Measurements from ENCODE around the gene UNCX. TPM values are rescaled to one million over a fixed set of nuclear protein-coding genes. Genes with fewer than 3 reads are reported as not detected.
"Not testable (repeated sequence)": the region's sequence is repeated elsewhere in the genome, so short reads cannot be mapped to it uniquely, and the experiment has no call there.

Gene UNCX
- total RNA-seq, 1 experiment from 2014 or later: 1.9 TPM

DNA sequence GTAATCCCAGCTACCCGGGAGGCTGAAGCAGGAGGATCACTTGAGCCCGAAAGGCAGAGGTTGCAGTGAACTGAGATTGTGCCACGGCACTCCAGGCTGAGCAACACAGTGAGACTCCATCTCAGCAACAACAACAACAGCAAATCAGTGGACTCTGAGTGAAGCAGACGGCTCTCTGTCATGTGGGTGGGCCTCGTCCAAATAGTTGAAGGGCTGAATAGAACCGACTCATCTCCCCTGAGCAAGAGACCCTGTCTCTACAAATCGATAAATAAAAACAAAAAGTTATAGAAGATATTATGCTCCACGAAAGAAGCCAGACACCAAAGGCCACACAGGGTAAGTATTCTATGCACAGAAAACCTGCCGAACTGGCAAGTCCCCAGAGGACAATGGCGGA, 45.9 kb downstream of the UNCX start:
- no peak for TF ChIP-seq CTCF (conservative IDR thresholded peaks at IDR 0.05; ENCODE audit: low read depth, low read length)
- no peak for TF ChIP-seq EZH2 (IDR thresholded peaks at IDR 0.05; ENCODE audit: borderline replicate concordance, low read depth, low read length, poor library complexity, severe bottlenecking)
- Histone ChIP-seq H3K4me3 (ENCODE audit: low read depth, low read length, poor library complexity, severe bottlenecking) (no peak overlapping the region), H3K36me3 (ENCODE audit: insufficient read depth, low read length, poor library complexity, severe bottlenecking) (no peaks in the 10 kb centered on the region), H3K9me3 (ENCODE audit: low read depth, low read length, poor library complexity, severe bottlenecking) (no peaks in the 10 kb centered on the region), H3K27me3 (replicated peaks; ENCODE audit: insufficient read depth, low read depth, low read length, poor library complexity) (no peaks in the 10 kb centered on the region), H3K27ac (ENCODE audit: low read depth, low read length, poor library complexity, severe bottlenecking) (no peak overlapping the region), H3K4me1 (ENCODE audit: insufficient read depth, low read length, poor library complexity, severe bottlenecking) (no peaks in the 10 kb centered on the region)
- DNase-seq (ENCODE audit: low spot score): no peak
- no TSS peak for BruUV-seq (replicated peaks)
- CTCF ChIA-PET: no interaction called here
- POLR2A ChIA-PET (ENCODE audit: low non-redundant PET): no interaction called here
- intact Hi-C loops (cut with micrococcal nuclease; ENCODE audit: unreplicated experiment): no loop called here

DNA sequence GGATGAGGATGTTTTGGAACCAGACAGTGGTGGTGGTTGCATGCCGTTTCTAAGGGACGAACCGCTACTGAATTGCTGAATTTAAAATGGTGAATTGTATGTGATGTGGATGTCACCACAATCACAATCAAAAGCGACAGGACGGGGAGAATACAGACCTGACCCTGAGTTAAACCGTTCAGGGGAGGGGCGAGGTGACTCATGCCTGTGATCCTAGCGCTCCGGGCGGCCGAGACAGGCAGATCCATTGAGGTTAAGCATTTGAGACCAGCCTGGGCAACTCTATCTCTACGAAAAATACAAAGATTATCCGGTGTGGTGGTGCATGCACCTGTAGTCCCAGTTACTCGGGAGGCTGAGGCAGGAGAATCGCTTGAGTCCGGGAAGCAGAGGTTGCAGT, 46.4 kb downstream of the UNCX start:
- no TSS peak for BruUV-seq (replicated peaks)
- ChIA-PET CTCF (no interaction called here), POLR2A (ENCODE audit: low non-redundant PET) (no interaction called here)
- no peaks in the 10 kb centered on the region for H3K9me3 ChIP-seq (ENCODE audit: low read depth, low read length, poor library complexity, severe bottlenecking)
- no peaks in the 10 kb centered on the region for H3K36me3 ChIP-seq (ENCODE audit: insufficient read depth, low read length, poor library complexity, severe bottlenecking)
- H3K4me3 ChIP-seq (ENCODE audit: low read depth, low read length, poor library complexity, severe bottlenecking): no peak overlapping the region
- no peaks in the 10 kb centered on the region for H3K27me3 ChIP-seq (replicated peaks; ENCODE audit: insufficient read depth, low read depth, low read length, poor library complexity)
- intact Hi-C loops (cut with micrococcal nuclease; ENCODE audit: unreplicated experiment): no loop called here
- TF ChIP-seq EZH2 (IDR thresholded peaks at IDR 0.05; ENCODE audit: borderline replicate concordance, low read depth, low read length, poor library complexity, severe bottlenecking) (no peak), CTCF (conservative IDR thresholded peaks at IDR 0.05; ENCODE audit: low read depth, low read length) (no peak)
- no peak for DNase-seq (ENCODE audit: low spot score)
- H3K27ac ChIP-seq (ENCODE audit: low read depth, low read length, poor library complexity, severe bottlenecking): no peak overlapping the region
- no peaks in the 10 kb centered on the region for H3K4me1 ChIP-seq (ENCODE audit: insufficient read depth, low read length, poor library complexity, severe bottlenecking)

- H3K27me3 ChIP-seq (replicated peaks; ENCODE audit: insufficient read depth, low read depth, low read length, poor library complexity); H3K36me3 ChIP-seq (ENCODE audit: insufficient read depth, low read length, poor library complexity, severe bottlenecking); H3K27ac ChIP-seq (ENCODE audit: low read depth, low read length, poor library complexity, severe bottlenecking); H3K4me1 ChIP-seq (ENCODE audit: insufficient read depth, low read length, poor library complexity, severe bottlenecking); POLR2A ChIA-PET (ENCODE audit: low non-redundant PET); intact Hi-C loops (cut with micrococcal nuclease; ENCODE audit: unreplicated experiment); H3K9me3 ChIP-seq (ENCODE audit: low read depth, low read length, poor library complexity, severe bottlenecking); H3K4me3 ChIP-seq (ENCODE audit: low read depth, low read length, poor library complexity, severe bottlenecking); BruUV-seq (replicated peaks); CTCF ChIA-PET; DNase-seq (ENCODE audit: low spot score): not testable (repeated sequence)
These were observed 47.2 kb downstream of the UNCX start for GRCh38 chr7:1279895-1280294.

- Histone ChIP-seq H3K9me3 (ENCODE audit: low read depth, low read length, poor library complexity, severe bottlenecking) (no peaks in the 10 kb centered on the region), H3K36me3 (ENCODE audit: insufficient read depth, low read length, poor library complexity, severe bottlenecking) (no peaks in the 10 kb centered on the region), H3K27ac (ENCODE audit: low read depth, low read length, poor library complexity, severe bottlenecking) (no peak overlapping the region), H3K27me3 (replicated peaks; ENCODE audit: insufficient read depth, low read depth, low read length, poor library complexity) (no peaks in the 10 kb centered on the region), H3K4me3 (ENCODE audit: low read depth, low read length, poor library complexity, severe bottlenecking) (no peak overlapping the region), H3K4me1 (ENCODE audit: insufficient read depth, low read length, poor library complexity, severe bottlenecking) (no peaks in the 10 kb centered on the region)
- ChIA-PET POLR2A (ENCODE audit: low non-redundant PET) (no interaction called here), CTCF (no interaction called here)
- no TSS peak for BruUV-seq (replicated peaks)
- DNase-seq (ENCODE audit: low spot score): no peak
- intact Hi-C loops (cut with micrococcal nuclease; ENCODE audit: unreplicated experiment): no loop called here
- TF ChIP-seq EZH2 (IDR thresholded peaks at IDR 0.05; ENCODE audit: borderline replicate concordance, low read depth, low read length, poor library complexity, severe bottlenecking) (no peak), CTCF (conservative IDR thresholded peaks at IDR 0.05; ENCODE audit: low read depth, low read length) (no peak)
These were observed 48.4 kb downstream of the UNCX start for GRCh38 chr7:1281068-1281467.
